HEK293 (cell line): Measurements from ENCODE around the gene KCNE1.

Experiments used
- CTCF ChIA-PET: fragments of 350-600 bp; formaldehyde crosslinking; extraction: SDS; loops from one replicate; lab custom pipeline; 2021; ENCODE audit warnings: antibody characterized with exemption; lab: Yijun Ruan, JAX
- POLR2A ChIA-PET: fragments of 300-600 bp; formaldehyde crosslinking; extraction: SDS; loops from one replicate; lab custom pipeline; 2020; ENCODE audit warnings: antibody characterized with exemption, inconsistent platforms; lab: Yijun Ruan, JAX
- H3K27ac ChIP-seq: fragments of 200-500 bp; sonication (Bioruptor generic); 2 replicates; pipeline ENCODE4 v1.5.1; 2014; ENCODE audit warnings: low read depth, low read length, control low read depth, inconsistent platforms; ENCODE audit errors: extremely low read depth
- H3K36me3 ChIP-seq, 2 experiments: fragments of 200-500 bp in 1 of 2; sonication (Bioruptor generic) in 1 of 2; 1 replicate in 1 of 2; 2 replicates in 1 of 2; pipeline ENCODE4 v1.5.1; 2014 to 2017; ENCODE audit warnings: inconsistent platforms in 2 of 2, low read length in 2 of 2; ENCODE audit not compliant: control insufficient read depth in 2 of 2, insufficient read depth in 1 of 2
- H3K4me1 ChIP-seq: fragments of 200-500 bp; sonication (Bioruptor generic); 2 replicates; pipeline ENCODE4 v1.5.1; 2014; ENCODE audit warnings: mild to moderate bottlenecking, low read length, inconsistent platforms; ENCODE audit not compliant: control insufficient read depth, insufficient read depth
- H3K4me3 ChIP-seq: 2 replicates; pipeline ENCODE4 v1.5.1; 2011; ENCODE audit warnings: low read depth, mild to moderate bottlenecking, control low read depth, low read length, moderate library complexity
- H3K9me3 ChIP-seq: fragments of 200-500 bp; sonication (Bioruptor generic); 2 replicates; pipeline ENCODE4 v1.5.1; 2014; ENCODE audit warnings: low read depth, low read length, inconsistent platforms; ENCODE audit not compliant: control insufficient read depth, insufficient read depth
- BCL11A ChIP-seq: fragments of 450-650 bp; formaldehyde crosslinking; IDR thresholded peaks from 2 replicates; pipeline ENCODE4 v1.5.1; 2016; ENCODE audit warnings: low read depth, missing biosample characterization, missing genetic modification characterization
- KLF7 ChIP-seq: fragments of 450-650 bp; formaldehyde crosslinking; IDR thresholded peaks from 2 replicates; pipeline ENCODE4 v1.5.1; 2016; ENCODE audit warnings: missing biosample characterization, missing genetic modification characterization, borderline replicate concordance
- YY1 ChIP-seq: fragments of 450-650 bp; formaldehyde crosslinking; IDR thresholded peaks from 2 replicates; pipeline ENCODE4 v1.5.1; 2018; ENCODE audit warnings: missing biosample characterization, missing genetic modification characterization
- ZBTB7A ChIP-seq: fragments of 450-650 bp; formaldehyde crosslinking; IDR thresholded peaks from 2 replicates; pipeline ENCODE4 v1.5.1; 2016; ENCODE audit warnings: low read depth, missing biosample characterization, missing genetic modification characterization
- ZNF112 ChIP-seq: fragments of 450-650 bp; formaldehyde crosslinking; IDR thresholded peaks from 2 replicates; pipeline ENCODE4 v1.5.0; 2017; ENCODE audit warnings: missing biosample characterization, missing genetic modification characterization
- ZNF169 ChIP-seq: fragments of 450-650 bp; formaldehyde crosslinking; IDR thresholded peaks from 2 replicates; pipeline ENCODE4 v1.5.1; 2016; ENCODE audit warnings: missing biosample characterization, missing genetic modification characterization
- ZNF248 ChIP-seq: fragments of 450-650 bp; formaldehyde crosslinking; IDR thresholded peaks from 2 replicates; pipeline ENCODE4 v1.5.1; 2017; ENCODE audit warnings: missing biosample characterization, missing genetic modification characterization
- ZNF366 ChIP-seq: fragments of 450-650 bp; formaldehyde crosslinking; conservative IDR thresholded peaks from 2 replicates; pipeline ENCODE4 v1.5.1; 2016; ENCODE audit warnings: missing biosample characterization, missing genetic modification characterization
- ZNF521 ChIP-seq: fragments of 450-650 bp; formaldehyde crosslinking; IDR thresholded peaks from 2 replicates; pipeline ENCODE4 v1.5.1; 2017; ENCODE audit warnings: missing biosample characterization, mild to moderate bottlenecking, missing genetic modification characterization
- ZNF548 ChIP-seq: fragments of 450-650 bp; formaldehyde crosslinking; IDR thresholded peaks from 2 replicates; pipeline ENCODE4 v1.5.1; 2016; ENCODE audit warnings: missing biosample characterization, missing genetic modification characterization
- ZNF707 ChIP-seq: fragments of 450-650 bp; formaldehyde crosslinking; IDR thresholded peaks from 2 replicates; pipeline ENCODE4 v1.5.1; 2016; ENCODE audit warnings: missing biosample characterization, missing genetic modification characterization
- TF ChIP-seq, protein P1 (sequence below): fragments of 450-650 bp; formaldehyde crosslinking; IDR thresholded peaks from 2 replicates; pipeline ENCODE4 v1.5.1; 2016; ENCODE audit warnings: missing biosample characterization, missing genetic modification characterization
- TF ChIP-seq, protein P2 (sequence below): fragments of 450-650 bp; formaldehyde crosslinking; IDR thresholded peaks from 2 replicates; pipeline ENCODE4 v1.5.1; 2016; ENCODE audit warnings: missing biosample characterization, missing genetic modification characterization
- TF ChIP-seq, protein P3 (sequence below): fragments of 450-650 bp; formaldehyde crosslinking; IDR thresholded peaks from 2 replicates; pipeline ENCODE4; 2016; ENCODE audit warnings: missing biosample characterization, missing genetic modification characterization
- TF ChIP-seq, protein P4 (sequence below): sonication (generic); formaldehyde crosslinking; IDR thresholded peaks from 2 replicates; pipeline ENCODE4 v1.8.1; 2022; ENCODE audit warnings: mild to moderate bottlenecking, moderate library complexity, missing genetic modification reagents
- TF ChIP-seq, protein P5 (sequence below): fragments of 450-650 bp; formaldehyde crosslinking; IDR thresholded peaks from 2 replicates; pipeline ENCODE4 v1.5.1; 2017; ENCODE audit warnings: missing biosample characterization, missing genetic modification characterization
- TF ChIP-seq, protein P6 (sequence below): fragments of 450-650 bp; formaldehyde crosslinking; IDR thresholded peaks from 2 replicates; pipeline ENCODE4 v1.5.1; 2016; ENCODE audit warnings: missing biosample characterization, missing genetic modification characterization, borderline replicate concordance

KCNE1 gene

DNA sequence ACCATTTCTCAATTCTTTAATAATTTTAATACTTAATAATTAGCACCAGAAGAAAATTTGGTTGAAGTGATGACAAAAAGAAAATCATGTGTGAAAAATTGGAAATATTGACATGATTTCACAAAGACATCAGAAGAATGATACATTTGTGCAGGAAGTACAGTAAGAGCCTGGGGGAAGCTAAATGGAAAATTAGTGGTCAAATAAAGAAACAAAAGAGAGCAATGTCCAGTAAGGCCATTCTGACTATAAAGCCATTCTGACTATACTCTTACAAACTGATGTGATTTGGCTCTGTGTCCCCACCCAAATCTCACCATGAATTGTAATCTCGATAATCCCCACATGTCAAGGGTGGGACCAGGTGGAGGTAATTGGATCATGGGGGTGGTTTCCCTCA, 48.6 kb upstream of the KCNE1 start:
- Histone ChIP-seq H3K36me3 (no peaks in the 10 kb centered on the region), H3K4me3 (no peak overlapping the region), H3K27ac (no peak overlapping the region), H3K9me3 (no peaks in the 10 kb centered on the region), H3K4me1 (no peaks in the 10 kb centered on the region)
- POLR2A ChIA-PET: no interaction called here
- TF ChIP-seq BCL11A (tag by site-specific recombination) (no peak), ZNF521 (tag by site-specific recombination) (no peak), ZNF169 (tag by site-specific recombination) (no peak), ZNF248 (no peak), ZNF707 (tag by site-specific recombination) (no peak)
- TF ChIP-seq, protein P1, sequence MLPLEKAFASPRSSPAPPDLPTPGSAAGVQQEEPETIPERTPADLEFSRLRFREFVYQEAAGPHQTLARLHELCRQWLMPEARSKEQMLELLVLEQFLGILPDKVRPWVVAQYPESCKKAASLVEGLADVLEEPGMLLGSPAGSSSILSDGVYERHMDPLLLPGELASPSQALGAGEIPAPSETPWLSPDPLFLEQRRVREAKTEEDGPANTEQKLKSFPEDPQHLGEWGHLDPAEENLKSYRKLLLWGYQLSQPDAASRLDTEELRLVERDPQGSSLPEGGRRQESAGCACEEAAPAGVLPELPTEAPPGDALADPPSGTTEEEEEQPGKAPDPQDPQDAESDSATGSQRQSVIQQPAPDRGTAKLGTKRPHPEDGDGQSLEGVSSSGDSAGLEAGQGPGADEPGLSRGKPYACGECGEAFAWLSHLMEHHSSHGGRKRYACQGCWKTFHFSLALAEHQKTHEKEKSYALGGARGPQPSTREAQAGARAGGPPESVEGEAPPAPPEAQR (tag by site-specific recombination): no peak
- TF ChIP-seq, protein P2, sequence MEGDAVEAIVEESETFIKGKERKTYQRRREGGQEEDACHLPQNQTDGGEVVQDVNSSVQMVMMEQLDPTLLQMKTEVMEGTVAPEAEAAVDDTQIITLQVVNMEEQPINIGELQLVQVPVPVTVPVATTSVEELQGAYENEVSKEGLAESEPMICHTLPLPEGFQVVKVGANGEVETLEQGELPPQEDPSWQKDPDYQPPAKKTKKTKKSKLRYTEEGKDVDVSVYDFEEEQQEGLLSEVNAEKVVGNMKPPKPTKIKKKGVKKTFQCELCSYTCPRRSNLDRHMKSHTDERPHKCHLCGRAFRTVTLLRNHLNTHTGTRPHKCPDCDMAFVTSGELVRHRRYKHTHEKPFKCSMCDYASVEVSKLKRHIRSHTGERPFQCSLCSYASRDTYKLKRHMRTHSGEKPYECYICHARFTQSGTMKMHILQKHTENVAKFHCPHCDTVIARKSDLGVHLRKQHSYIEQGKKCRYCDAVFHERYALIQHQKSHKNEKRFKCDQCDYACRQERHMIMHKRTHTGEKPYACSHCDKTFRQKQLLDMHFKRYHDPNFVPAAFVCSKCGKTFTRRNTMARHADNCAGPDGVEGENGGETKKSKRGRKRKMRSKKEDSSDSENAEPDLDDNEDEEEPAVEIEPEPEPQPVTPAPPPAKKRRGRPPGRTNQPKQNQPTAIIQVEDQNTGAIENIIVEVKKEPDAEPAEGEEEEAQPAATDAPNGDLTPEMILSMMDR (tag by site-specific recombination): no peak
- CTCF ChIA-PET: interaction anchor here (0.7 to 1.4 kb wide), 2 partner anchors 10 to 17 kb away, joined by 3 to 10 read pairs; no protein-coding TSS in a partner anchor

DNA sequence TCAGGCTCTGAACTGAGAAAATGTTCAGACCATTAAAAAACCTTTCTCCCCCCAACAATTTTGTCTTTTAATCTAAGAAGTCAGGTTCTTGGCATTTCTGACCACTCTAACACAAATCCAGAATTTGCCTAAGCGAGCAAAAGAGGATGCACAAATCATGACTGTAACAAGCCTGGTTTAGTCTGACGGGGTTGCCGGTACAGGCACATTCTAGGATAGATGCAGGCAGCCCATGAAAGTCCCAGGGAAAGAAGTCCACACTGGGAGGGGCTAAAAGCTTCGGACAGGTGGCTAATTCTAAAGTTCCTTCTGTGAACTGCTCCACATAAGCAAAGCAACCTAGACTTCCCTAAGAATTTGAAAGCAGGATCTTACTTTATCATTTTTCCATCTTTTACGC, 48.0 kb upstream of the KCNE1 start:
- H3K4me1 ChIP-seq: no peaks in the 10 kb centered on the region
- H3K27ac ChIP-seq: no peak overlapping the region
- no peaks in the 10 kb centered on the region for H3K9me3 ChIP-seq
- no peak overlapping the region for H3K4me3 ChIP-seq
- H3K36me3 ChIP-seq: no peaks in the 10 kb centered on the region
- TF ChIP-seq ZNF248: no peak
- TF ChIP-seq, protein P3, sequence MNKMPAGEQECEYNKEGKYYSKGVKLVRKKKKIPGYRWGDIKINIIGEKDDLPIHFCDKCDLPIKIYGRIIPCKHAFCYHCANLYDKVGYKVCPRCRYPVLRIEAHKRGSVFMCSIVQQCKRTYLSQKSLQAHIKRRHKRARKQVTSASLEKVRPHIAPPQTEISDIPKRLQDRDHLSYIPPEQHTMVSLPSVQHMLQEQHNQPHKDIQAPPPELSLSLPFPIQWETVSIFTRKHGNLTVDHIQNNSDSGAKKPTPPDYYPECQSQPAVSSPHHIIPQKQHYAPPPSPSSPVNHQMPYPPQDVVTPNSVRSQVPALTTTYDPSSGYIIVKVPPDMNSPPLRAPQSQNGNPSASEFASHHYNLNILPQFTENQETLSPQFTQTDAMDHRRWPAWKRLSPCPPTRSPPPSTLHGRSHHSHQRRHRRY (tag by site-specific recombination): no peak
- TF ChIP-seq, protein P4, sequence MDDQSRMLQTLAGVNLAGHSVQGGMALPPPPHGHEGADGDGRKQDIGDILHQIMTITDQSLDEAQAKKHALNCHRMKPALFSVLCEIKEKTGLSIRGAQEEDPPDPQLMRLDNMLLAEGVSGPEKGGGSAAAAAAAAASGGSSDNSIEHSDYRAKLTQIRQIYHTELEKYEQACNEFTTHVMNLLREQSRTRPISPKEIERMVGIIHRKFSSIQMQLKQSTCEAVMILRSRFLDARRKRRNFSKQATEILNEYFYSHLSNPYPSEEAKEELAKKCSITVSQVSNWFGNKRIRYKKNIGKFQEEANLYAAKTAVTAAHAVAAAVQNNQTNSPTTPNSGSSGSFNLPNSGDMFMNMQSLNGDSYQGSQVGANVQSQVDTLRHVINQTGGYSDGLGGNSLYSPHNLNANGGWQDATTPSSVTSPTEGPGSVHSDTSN: no peak
- TF ChIP-seq, protein P5, sequence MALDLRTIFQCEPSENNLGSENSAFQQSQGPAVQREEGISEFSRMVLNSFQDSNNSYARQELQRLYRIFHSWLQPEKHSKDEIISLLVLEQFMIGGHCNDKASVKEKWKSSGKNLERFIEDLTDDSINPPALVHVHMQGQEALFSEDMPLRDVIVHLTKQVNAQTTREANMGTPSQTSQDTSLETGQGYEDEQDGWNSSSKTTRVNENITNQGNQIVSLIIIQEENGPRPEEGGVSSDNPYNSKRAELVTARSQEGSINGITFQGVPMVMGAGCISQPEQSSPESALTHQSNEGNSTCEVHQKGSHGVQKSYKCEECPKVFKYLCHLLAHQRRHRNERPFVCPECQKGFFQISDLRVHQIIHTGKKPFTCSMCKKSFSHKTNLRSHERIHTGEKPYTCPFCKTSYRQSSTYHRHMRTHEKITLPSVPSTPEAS (tag by site-specific recombination): no peak
- no peak for TF ChIP-seq ZBTB7A (tag by site-specific recombination)
- TF ChIP-seq ZNF366 (tag by site-specific recombination): no peak
- TF ChIP-seq, protein P6, sequence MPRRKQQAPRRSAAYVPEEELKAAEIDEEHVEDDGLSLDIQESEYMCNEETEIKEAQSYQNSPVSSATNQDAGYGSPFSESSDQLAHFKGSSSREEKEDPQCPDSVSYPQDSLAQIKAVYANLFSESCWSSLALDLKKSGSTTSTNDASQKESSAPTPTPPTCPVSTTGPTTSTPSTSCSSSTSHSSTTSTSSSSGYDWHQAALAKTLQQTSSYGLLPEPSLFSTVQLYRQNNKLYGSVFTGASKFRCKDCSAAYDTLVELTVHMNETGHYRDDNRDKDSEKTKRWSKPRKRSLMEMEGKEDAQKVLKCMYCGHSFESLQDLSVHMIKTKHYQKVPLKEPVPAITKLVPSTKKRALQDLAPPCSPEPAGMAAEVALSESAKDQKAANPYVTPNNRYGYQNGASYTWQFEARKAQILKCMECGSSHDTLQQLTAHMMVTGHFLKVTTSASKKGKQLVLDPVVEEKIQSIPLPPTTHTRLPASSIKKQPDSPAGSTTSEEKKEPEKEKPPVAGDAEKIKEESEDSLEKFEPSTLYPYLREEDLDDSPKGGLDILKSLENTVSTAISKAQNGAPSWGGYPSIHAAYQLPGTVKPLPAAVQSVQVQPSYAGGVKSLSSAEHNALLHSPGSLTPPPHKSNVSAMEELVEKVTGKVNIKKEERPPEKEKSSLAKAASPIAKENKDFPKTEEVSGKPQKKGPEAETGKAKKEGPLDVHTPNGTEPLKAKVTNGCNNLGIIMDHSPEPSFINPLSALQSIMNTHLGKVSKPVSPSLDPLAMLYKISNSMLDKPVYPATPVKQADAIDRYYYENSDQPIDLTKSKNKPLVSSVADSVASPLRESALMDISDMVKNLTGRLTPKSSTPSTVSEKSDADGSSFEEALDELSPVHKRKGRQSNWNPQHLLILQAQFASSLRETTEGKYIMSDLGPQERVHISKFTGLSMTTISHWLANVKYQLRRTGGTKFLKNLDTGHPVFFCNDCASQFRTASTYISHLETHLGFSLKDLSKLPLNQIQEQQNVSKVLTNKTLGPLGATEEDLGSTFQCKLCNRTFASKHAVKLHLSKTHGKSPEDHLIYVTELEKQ (tag by site-specific recombination): no peak
- TF ChIP-seq YY1 (tag by site-specific recombination): no peak
- no peak for TF ChIP-seq KLF7 (tag by site-specific recombination)
- no peak for TF ChIP-seq ZNF548 (tag by site-specific recombination)
- TF ChIP-seq ZNF112: no peak
- ChIA-PET CTCF (interaction anchor here (0.5 kb wide), 1 partner anchor 43 kb away, joined by 3 read pairs; no protein-coding TSS in a partner anchor), POLR2A (no interaction called here)
